ENCODE data around the gene MACO1.
"Not testable (repeated sequence)": the region's sequence is repeated elsewhere in the genome, so short reads cannot be mapped to it uniquely, and the experiment has no call there.

MACO1 gene

DNA sequence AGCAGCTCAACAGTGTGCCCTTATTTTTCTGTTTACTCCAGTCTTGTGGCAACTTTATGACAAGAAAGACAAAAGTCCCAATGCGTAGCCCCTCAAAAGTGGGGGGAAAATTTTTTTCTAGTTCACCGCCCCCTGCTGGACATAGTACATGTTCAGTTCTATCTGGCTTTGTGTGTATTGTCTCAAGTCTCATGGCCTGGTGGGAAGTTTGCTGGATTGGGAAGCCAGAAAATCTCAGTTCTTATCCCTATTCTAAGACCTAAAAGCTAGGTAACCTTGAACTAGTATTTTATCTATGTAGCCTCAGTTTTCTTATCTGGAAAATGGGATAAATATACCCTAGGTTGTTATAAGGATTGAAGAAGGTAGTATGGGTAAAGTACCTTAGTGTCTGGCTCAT lies 56.9 kb downstream of the MACO1 start:
- no peak for DNase-seq (ENCODE audit: low read depth)

DNA sequence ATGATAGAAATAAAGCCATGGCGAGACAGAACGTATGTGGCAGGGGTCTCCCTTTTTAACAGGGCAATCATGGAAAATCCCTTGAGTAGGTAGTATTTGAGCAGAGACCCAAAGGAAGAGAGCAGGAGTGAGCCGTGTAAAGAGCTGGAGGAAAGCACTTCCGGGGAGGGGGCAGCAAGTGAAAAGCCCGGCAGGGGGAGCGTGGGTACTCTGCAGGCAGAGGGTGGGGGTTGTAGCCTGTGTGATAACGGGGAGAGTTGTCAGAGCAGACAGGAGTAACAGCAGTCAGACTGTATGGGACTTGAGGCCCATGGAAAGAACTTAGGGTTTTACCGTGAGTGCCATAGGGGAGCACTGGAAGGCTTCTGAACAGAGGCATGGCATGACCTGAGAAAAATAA lies 61.6 kb downstream of the MACO1 start:
- no peak for DNase-seq (ENCODE audit: low read depth)

DNA sequence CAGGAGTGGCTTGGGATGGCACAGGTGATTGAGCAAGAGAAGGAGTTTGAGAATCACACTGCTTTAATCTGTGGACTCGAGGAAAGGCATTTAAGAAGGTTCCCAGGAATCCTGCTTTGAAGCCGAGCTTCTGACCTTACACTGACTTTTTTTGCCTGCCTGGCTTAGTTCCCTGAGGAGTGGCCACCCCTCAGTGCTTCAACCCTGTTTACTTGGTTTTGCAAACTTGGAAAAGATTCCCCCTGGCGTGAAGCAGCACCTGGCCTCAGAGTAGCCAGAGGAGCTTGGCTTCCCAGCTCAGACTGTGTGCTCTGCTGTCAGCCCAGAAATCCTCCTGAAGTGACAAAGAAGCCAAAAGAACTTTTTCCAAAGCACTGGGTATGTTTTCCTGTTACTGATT lies 64.3 kb downstream of the MACO1 start:
- no peak for DNase-seq (ENCODE audit: low read depth)

DNA sequence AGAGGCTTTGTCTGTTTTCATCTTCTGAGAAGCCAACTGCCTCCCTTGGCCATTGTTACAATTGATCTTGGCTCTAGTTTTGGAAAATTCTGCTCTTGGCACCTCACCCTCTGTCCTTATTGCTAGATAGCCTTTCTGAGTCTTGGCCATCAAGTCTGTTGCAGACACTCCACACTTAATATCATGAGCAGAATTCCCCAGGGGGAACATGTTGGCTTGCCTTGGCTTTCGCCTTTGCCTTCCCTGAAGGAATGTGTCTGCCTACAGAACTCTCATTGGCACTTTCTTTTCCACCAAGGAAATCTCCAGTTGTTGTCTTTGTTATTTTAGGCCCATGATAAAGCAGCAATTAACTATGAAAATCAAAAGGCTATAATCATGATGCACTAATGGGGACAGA lies 70.0 kb downstream of the MACO1 start:
- DNase-seq (ENCODE audit: low read depth), result no peak

DNA sequence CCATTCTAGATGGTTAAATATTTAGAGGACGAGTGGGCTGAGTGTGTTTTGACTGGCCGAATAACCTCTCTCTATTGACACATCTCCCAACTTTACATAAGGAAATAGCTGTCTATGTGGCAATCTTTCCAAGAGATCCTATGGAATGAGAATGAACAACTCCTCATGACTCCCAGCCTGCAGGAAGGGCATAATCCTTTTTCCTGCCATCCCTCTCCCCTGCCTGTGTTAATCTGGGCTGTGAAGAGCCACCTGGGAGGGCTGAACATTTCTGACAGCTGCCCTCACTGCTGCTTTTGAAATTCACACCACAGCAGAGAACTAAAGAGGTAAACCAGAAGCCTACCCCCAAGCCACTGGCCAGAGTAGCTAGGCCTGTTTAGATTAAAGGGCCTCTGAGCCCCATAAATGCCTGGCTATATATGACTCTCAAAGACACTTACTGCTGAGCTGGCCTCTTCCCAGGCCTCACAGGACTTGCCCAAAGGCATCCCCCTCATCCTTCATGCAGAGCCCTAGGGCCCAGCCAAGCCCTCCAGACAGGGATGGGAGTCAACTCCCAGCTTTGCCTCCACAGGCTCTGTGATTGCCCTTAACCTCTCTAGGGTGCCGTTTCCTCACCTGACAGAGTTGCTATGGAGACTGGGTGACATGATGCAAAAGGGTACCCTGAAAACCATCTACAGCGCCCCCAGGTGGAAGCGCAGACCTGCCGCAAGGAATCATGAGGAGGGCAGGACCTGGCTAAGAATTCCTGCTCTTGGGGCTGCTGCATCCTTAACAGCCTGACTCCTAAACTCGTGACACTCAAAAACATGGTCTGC lies 70.8 kb downstream of the MACO1 start:
- DNase-seq (ENCODE audit: low read depth), result no peak

DNA sequence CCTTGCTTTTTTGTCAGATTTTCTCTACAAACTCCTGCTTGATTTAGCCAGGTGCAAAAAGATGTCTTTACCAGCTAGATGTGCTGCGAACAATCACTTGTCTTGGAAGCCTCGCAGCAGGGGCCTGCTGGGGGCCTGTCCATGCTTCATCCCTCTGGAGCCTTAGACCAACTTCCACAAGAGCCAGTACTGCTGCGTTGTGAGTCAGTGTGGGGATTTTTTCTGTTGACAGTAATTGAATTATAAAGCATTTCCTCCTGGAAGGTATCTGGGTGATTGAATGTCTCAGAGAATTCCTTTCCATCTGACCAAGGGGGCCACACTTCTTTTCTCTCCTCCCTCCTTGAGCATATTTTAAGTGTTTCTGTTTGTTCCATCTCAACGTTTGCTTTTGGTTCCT lies 72.3 kb downstream of the MACO1 start:
- DNase-seq (ENCODE audit: low read depth), result no peak

DNA sequence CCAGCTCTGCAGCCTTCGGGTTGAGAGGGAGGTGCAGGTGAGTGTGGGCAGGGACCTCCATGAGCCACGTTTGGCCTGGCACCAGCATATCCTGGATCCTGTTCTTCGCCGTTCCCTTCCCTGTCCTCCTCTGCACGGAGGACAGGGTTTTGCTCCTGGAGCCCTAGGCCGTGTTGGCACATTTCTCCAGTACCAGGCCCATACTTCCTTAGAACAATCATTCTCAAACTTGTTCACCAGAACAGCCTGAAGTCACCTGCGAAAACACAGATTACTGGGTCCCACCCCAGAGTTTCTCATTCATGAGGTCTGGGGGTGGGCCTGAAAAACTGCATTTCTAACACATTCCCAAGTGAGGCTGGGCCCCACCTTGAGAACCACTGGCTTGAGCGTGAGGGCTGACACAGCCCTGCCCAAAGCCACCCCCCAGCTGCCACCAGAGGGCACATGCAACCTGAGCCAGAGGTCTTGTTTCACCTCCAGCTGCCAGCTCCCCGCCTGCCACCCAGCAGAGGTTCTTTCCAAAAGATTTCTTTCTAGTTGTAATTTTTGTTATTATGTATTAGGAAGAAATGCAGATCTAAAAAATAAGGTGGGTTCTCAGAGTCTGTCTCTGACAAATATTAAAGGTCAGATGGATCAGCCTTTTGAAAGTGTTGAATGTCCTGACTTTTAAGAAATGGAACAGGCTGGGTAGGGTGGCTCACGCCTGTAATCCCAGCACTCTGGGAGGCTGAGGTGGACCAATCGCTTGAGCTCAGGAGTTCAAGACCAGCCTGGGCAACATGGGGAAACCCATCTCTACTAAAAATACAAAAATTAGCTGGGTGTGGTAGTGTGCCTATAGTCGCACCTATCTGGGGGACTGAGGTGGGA lies 73.1 kb downstream of the MACO1 start:
- no peak for DNase-seq (ENCODE audit: low read depth)

DNA sequence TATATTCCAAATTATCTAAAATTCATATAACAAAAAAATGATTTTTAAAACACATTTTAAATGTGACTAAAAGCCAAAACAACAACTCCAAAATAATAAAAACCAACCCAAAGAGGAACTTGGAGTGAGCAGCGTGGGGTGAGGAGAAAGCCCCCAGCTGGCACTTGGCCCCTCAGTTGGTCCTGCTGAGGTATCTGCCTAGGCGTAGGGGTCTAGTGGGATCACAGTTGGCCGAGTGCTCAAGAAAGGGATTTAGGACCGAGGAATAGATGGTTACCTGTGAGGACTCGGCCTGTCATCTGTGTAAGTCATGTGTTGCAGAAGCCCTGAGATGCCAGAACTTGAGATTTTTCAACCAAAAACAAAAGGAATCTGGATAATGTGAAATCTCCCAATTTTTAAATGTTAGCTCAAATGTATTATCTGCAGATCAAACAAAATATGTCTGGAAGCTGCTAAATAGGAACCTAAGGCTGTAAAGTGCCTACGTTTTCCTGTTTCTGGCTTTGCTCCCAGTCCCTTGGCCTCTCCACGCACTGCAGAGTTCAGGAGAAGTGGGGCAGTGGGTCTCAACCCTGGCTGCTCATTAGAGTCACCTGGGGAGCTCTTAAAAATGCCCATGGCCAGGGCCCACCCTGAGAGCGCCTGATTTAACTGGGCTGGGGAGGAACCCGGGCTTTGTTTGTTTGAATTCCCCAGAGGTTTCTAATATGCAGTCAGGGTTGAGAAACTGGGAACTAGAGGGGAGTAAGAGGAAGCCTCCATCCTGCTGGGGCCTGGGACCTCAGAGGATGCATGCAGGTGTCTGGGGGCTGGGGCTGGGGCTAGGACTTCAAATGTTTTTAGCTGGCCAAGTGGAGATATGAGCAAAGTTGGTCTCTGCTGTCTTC lies 74.3 kb downstream of the MACO1 start:
- DNase-seq (ENCODE audit: low read depth), result no peak

DNA sequence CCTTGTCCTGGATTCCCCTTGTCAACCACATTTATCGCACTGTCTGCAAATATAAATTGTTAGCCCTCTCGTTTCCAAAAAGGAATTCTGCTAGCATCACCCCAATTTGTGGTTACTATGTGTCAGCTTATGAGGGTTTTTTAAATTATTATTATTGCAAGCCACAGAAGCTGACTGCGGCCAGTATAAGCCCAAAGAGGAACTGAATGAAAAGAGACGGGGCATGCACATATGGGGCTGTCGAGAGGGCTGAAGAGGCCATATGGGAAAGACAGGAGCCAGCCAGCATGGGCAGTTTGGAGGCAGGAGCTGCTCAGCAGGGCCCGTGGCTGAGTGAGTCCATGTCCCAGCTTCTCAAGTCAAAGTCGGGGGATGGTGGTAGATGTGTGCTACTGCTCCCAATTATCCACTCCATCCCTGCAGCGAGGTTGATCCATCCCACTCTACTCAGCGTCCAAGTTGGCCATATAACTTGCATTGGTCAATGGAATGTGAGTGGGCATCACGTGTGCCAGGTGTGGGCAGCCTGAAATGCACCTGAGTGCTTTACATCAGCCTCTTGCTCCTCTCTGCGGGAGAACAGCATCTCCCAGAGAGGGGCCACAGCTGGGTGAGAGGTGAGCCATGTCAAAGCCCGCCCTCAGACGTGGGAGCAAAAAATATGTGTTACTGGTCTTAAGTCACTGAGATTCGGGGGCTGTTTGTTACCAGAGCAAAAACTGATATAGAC lies 75.1 kb downstream of the MACO1 start:
- DNase-seq (ENCODE audit: low read depth), result no peak

DNA sequence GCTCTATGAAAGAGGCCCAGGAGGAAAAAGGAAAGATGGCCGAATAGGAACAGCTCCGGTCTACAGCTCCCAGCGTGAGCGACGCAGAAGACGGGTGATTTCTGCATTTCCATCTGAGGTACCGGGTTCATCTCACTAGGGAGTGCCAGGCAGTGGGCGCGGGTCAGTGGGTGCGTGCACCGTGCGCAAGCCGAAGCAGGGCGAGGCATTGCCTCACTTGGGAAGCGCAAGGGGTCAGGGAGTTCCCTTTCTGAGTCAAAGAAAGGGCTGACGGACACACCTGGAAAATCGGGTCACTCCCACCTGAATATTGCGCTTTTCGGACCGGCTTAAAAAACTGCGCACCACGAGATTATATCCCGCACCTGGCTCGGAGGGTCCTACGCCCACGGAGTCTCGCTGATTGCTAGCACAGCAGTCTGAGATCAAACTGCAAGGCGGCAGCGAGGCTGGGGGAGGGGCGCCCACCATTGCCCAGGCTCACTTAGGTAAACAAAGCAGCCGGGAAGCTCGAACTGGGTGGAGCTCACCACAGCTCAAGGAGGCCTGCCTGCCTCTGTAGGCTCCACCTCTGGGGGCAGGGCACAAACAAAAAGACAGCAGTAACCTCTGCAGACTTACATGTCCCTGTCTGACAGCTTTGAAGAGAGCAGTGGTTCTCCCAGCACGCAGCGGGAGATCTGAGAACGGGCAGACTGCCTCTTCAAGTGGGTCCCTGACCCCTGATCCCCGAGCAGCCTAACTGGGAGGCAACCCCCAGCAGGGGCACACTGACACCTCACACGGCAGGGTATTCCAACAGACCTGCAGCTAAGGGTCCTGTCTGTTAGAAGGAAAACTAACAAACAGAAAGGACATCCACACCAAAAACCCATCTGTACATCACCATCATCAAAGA lies 76.1 kb downstream of the MACO1 start:
- DNase-seq (ENCODE audit: low read depth), result not testable (repeated sequence)

DNA sequence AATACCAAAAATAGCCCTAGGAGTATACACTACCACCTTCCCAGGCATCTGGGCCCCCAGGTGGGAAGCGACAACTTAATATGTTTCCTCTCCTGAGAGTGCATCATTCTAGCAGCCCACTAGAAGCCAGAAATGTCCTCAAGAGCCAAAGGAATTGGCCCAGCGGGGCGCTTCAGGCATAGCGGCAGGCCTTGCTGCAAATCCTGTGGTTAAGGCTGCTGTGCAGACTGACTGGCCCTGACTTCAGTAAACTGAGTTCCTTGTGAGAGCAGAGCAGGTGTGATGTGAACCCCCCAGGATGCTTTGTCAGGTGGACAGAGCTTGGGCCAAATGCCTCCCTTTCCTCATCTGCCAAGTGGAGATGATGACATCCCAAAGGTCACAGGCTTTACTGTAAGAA lies 83.0 kb downstream of the MACO1 start:
- DNase-seq (ENCODE audit: low read depth), result no peak

DNA sequence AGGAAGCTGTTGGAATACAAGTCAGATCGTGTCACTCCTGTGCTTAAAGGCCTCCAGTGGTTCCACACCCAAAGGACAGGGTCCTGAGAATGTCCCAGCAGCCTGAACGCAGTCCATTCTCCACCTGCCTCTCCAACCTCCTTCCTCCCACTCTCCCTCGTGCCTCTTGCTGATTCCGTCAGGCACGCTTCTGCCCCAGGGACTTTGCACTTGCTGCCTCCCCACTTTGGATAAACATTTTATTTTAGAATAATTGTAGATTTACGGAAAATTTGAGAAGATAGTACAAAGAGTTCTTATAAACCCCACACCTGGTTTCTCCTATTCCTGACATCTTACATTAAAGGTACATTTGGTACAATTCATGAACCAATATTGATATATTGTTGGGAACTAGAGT lies 84.3 kb downstream of the MACO1 start:
- no peak for DNase-seq (ENCODE audit: low read depth)

DNA sequence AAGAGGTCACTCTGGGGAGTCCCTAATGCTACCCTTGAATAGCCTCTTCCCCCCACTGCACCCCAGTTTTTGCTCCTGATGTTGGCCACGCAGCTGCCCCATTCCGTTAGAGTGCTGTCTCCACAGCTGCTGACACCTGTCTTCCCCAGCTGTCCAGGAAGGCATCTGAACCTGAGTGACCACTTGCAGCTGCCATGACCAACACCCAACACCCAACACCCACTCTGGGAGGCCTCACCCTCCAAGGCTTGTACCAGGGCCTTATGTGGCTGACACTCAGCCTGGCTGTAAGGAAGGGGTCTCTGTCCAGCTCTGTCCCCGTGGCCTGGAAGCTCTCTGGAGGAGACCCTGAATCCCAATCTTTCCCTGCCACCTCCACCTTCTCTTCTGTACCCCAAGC lies 86.0 kb downstream of the MACO1 start:
- DNase-seq (ENCODE audit: low read depth), result no peak

DNA sequence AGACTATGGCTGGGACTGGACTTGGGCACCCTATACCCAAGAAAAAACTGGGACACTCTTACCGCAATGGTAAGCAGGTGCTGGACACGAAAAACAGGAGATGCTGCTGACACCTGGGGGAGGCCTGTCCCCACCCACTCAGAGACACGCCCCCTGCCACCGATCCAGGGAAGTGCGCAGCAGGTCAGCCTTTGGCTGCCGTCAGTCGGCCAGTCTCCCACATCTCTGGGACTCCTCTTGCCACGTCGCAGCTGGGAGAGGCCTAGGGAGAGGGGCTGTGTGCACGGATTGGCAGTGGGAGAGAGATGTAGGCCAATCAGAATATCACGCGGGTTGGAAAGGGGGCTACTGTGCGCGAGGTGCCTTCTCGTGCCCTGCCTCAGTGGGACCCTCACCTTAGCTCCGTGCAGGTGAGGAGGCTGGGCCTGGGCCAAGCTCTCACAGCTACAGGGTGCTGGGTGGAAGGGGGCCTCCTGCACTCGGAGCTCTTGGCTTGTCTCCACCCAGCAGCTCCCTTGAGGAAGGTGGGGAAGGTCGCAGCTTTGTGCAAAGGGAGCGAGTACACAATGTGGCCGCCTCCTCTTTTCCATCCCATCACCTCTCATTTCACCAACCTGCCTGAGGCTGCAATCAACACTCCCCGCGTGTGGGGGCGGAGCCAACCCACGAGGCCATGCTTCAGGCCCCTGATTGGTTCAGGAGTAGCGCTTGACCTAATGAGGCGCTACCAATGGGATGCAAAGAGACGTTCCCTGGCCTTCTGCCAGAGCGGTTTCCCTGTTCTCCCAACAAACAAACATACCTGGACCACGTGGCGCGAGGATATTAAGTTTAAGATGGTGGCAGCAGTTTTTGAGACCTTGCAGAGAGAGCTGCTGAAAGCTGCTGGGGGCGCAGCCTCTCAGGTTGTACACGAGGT lies 87.0 kb downstream of the MACO1 start:
- no peak for DNase-seq (ENCODE audit: low read depth)

DNA sequence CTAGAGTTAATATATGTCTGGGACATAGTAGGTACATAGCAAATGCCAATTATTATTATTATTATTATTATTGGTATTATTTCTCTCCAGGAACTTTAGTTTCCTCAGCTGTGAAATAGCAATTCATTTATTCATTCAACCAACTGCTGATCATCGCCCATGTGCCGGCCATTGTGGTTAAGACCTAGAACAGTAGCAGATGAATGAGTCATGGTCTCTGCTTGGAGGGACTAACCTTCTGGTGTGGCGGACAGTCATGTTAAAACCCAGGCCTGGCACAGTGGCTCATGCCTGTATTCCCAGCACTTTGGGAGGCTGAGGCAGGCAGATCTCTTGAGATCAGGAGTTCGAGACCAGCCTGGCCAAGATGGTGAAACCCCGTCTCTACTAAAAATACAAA lies 88.9 kb downstream of the MACO1 start:
- no peak for DNase-seq (ENCODE audit: low read depth)

DNA sequence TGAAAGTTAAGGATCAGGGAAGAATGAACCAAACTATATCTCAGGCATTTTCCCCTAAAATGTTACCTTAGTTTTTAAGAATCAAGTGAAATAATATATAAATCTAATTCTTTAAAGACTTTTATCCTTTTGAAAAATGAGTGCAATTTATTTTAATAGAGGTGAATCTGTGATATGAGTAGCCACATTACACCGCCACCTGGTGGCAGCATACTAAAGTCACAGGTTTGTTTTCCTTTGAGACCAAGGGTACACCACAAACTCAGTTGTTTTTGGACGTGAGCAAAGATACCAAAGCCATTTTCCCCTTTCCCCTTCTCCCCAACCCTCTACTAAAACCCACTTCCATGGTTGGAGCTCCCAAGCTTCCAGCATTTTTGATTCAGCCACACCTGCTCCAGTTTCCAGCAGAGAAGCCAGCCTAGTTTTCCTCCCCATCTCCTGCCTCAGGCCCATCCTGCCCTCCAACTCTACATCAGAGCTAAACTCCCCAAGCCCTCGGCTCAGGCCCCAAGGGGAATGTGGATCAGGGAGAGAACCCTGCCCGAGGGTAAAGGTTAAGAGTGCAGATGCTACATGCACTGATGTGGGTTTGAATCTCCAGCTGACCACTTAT lies 89.9 kb downstream of the MACO1 start:
- DNase-seq (ENCODE audit: low read depth), result no peak

DNA sequence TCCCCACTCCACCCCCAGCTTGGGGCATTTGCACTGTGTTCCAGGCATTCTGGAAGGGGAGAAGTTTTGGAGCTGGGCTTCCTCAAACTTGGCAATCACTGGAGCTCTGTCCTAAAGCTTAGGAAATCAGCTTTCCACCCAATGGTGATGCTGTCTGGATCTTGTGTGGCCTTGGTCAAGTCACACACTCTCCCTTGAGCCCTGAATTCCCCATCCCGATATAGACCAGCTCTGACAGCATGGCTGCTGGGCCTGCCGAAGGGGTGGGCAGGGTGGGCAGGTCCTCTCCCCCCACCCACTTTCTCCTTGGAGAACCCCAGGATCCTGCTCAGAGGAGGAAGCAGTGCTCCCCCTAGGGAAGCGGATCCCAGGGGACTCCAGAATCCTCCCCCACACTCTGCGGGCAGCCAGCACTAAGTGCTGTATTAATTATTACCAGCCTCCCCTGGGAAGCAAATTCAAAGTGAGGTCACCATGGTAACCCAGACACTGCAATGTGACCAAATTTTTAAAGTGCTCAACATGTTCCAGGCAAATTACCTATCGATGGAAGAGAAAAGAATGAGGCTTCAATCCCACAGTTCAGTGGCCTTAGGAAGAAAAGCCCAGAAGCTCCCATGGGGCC lies 91.4 kb downstream of the MACO1 start:
- DNase-seq (ENCODE audit: low read depth), result no peak

DNA sequence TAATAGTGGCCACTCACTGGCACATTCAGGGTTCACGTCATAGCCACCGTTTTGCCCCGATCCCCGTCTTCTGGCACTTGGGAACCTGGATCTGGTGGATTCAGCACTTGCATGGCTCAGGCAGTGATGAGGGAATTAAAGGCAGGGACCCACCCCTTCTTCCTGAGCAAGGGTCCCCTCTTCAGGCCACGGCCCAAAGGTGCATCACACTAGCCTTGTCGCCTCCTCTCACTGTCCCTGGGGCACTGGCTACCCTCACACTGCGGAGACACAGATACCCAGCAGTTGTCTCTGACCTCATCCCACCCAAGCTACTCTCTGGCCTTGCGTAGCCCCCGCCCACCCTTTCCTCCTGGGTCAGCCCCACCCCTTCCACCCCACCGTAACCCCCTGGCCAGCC lies 92.8 kb downstream of the MACO1 start:
- DNase-seq (ENCODE audit: low read depth), result no peak

All from HS-27A (cell line).